ENCODE data around the gene ZNF578. TPM values are rescaled to one million over a fixed set of nuclear protein-coding genes. Genes with fewer than 3 reads are reported as not detected.
"Not testable (repeated sequence)": the region's sequence is repeated elsewhere in the genome, so short reads cannot be mapped to it uniquely, and the experiment has no call there.

Gene ZNF578
- total and polyA plus RNA-seq, 9 of the 15 experiments (the other 6 are each of a cell fraction or from before 2014, with no cell fraction given) = 0.05 to 0.29 (median 0.15) TPM

DNA sequence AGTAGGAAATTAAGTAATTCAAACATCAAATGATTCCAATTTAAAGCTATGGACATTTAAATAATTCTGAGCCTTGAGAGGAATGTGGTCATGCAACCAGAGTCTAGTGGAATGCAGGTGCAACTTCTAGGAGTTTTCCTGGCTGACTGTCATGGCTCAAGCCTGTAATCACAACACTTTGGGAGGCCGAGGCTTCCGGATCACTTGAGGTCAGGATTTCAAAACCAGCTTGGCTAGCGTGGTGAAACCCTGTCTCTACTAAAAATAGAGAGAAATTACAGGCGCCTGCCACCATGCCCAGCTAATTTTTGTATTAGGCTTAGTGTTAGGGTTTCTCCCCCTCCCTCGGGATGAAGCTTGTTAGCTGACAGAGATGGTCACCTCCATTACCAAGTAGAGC lies 80.5 kb downstream of the ZNF578 start (continued):
- TF ChIP-seq STAG1 (CRISPR knock-in tag; IDR thresholded peaks at IDR 0.05; ENCODE audit: borderline replicate concordance) (no peak), SIN3A (IDR thresholded peaks at IDR 0.05; ENCODE audit: borderline replicate concordance in 2 of 2, control insufficient read depth in 1 of 2, low read depth in 2 of 2, low read length in 2 of 2) (no peak), GABPA (tag; conservative IDR thresholded peaks at IDR 0.05; ENCODE audit: low read depth) (no peak), ATF1 (CRISPR knock-in tag; IDR thresholded peaks at IDR 0.05) (no peak), ATF1 (tag; IDR thresholded peaks at IDR 0.05) (no peak), HDAC6 (IDR thresholded peaks at IDR 0.05; ENCODE audit: low read depth, low read length) (no peak), RBM25 (IDR thresholded peaks at IDR 0.05; ENCODE audit: low read depth, low read length, severe bottlenecking) (no peak)
- TF ChIP-seq, protein P1, sequence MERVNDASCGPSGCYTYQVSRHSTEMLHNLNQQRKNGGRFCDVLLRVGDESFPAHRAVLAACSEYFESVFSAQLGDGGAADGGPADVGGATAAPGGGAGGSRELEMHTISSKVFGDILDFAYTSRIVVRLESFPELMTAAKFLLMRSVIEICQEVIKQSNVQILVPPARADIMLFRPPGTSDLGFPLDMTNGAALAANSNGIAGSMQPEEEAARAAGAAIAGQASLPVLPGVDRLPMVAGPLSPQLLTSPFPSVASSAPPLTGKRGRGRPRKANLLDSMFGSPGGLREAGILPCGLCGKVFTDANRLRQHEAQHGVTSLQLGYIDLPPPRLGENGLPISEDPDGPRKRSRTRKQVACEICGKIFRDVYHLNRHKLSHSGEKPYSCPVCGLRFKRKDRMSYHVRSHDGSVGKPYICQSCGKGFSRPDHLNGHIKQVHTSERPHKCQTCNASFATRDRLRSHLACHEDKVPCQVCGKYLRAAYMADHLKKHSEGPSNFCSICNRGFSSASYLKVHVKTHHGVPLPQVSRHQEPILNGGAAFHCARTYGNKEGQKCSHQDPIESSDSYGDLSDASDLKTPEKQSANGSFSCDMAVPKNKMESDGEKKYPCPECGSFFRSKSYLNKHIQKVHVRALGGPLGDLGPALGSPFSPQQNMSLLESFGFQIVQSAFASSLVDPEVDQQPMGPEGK (CRISPR knock-in tag; IDR thresholded peaks at IDR 0.05; ENCODE audit: borderline replicate concordance) = no peak

DNA sequence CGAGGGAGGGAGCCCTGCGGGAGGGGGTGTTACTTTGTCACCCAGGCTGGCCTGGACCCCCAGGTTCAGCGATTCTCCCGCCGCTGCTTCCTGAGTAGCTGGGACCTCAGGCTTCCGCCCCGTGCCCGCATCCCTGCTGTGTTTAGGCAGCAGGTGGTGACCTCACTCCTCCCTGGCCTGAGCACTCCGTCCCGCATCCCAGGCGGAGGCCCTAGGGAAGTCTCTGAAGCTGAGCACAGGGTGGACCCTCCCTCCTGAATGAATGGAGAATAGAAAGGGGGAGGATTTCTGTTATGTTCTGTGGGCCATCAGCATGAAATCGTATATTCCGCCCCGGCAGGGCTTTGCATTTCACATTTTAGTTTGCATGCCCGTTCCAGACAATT lies 82.0 kb downstream of the ZNF578 start:
- H3K27ac ChIP-seq (ENCODE audit: extremely low read depth, low read depth, low read length); H4K20me1 ChIP-seq (replicated peaks; ENCODE audit: control insufficient read depth, insufficient read depth, low read length); in situ Hi-C loops (cut with MboI); ATAC-seq; H3K9me3 ChIP-seq (replicated peaks; ENCODE audit: control insufficient read depth, insufficient read depth, low read depth, low read length); FAIRE-seq; CTCF ChIA-PET (ENCODE audit: low intra/inter-chr PET ratio); intact Hi-C loops (cut with micrococcal nuclease); BruUV-seq (replicated peaks); POLR2A ChIA-PET; H3K9ac ChIP-seq (ENCODE audit: insufficient read depth in 1 of 2, low read depth in 2 of 2, low read length in 2 of 2); H2AFZ ChIP-seq (ENCODE audit: low read depth, low read length); H3K9me1 ChIP-seq (ENCODE audit: control insufficient read depth, insufficient read depth, low read length); H3K4me2 ChIP-seq (ENCODE audit: insufficient read depth, low read length); H3K4me3 ChIP-seq; H3K4me1 ChIP-seq (replicated peaks in 1 of 2; ENCODE audit: control insufficient read depth in 2 of 2, insufficient read depth in 2 of 2, low read length in 2 of 2); H3K27me3 ChIP-seq (ENCODE audit: control insufficient read depth in 2 of 2, insufficient read depth in 2 of 2, low read length in 2 of 2); DNase-seq (ENCODE audit: extremely low read depth in 1 of 4, low spot score in 3 of 4): not testable (repeated sequence)
- H3K79me2 ChIP-seq (ENCODE audit: control insufficient read depth, insufficient read depth, low read length) = peaks cover 20% of the 10 kb centered on the region
- peaks cover 29% of the 10 kb centered on the region for H3K36me3 ChIP-seq (ENCODE audit: control insufficient read depth, insufficient read depth, low read length)
- 99% methylated on average over 8 of the region's 15 CpGs for whole genome bisulfite sequencing (ENCODE audit: insufficient coverage, low coverage, missing lambda C conversion rate)
